Lung (tissue), 12 donors: ENCODE results near the gene SHB. TPM values are rescaled to one million over a fixed set of nuclear protein-coding genes. Genes with fewer than 3 reads are reported as not detected.

ENCODE experiments used
- ATAC-seq: fragments of 200-7000 bp; cut with Tn5 transposase; one replicate; pipeline ENCODE4 v1.9.1; 2020; ENCODE audit warnings: moderate number of reproducible peaks; ENCODE audit not compliant: insufficient read depth, low FRiP score
- DNase-seq, 3 donors: peaks; one replicate each; pipeline ENCODE4 v3.0.0-alpha.2; 2013 to 2017
- H3K27ac ChIP-seq, 2 donors: one replicate each; pipeline ENCODE4 v1.5.1; 2013; ENCODE audit warnings: mild to moderate bottlenecking in 2 of 2, moderate library complexity in 2 of 2, control low read depth in 1 of 2, inconsistent platforms in 1 of 2, low read depth in 1 of 2, low read length in 1 of 2
- H3K27me3 ChIP-seq, 3 donors: one replicate each; pipeline ENCODE4 v1.5.1; 2013; ENCODE audit warnings: low read length in 2 of 3; ENCODE audit not compliant: control insufficient read depth in 3 of 3, insufficient read depth in 3 of 3
- H3K36me3 ChIP-seq, 4 donors: one replicate each; pipeline ENCODE4 v1.5.1; 2013; ENCODE audit warnings: low read length in 4 of 4, mild to moderate bottlenecking in 1 of 4, moderate library complexity in 1 of 4; ENCODE audit not compliant: control insufficient read depth in 4 of 4, insufficient read depth in 4 of 4
- H3K4me1 ChIP-seq, 5 donors: one replicate each; pipeline ENCODE4 v1.5.1; 2013; ENCODE audit warnings: low read length in 5 of 5, mild to moderate bottlenecking in 2 of 5, moderate library complexity in 1 of 5; ENCODE audit not compliant: control insufficient read depth in 5 of 5, insufficient read depth in 5 of 5
- H3K4me3 ChIP-seq: one replicate; pipeline ENCODE4 v1.5.1; 2013; ENCODE audit warnings: mild to moderate bottlenecking, control low read depth, moderate library complexity
- H3K9ac ChIP-seq, 2 donors: one replicate each; pipeline ENCODE4 v1.5.1; 2013; ENCODE audit warnings: low read length in 2 of 2, control low read depth in 1 of 2; ENCODE audit not compliant: insufficient read depth in 1 of 2
- H3K9me3 ChIP-seq, 4 donors: one replicate each; pipeline ENCODE4 v1.5.1; 2013; ENCODE audit warnings: low read length in 3 of 4, mild to moderate bottlenecking in 1 of 4, moderate library complexity in 1 of 4; ENCODE audit not compliant: control insufficient read depth in 4 of 4, insufficient read depth in 3 of 4
- WGBS, 2 donors: extraction: QIAGEN DNeasy Blood & Tissue Kit; methylation state at CpG; one replicate each; pipeline ENCODE4 v1.1.7; 2013; 5-methylcytosine and 5-hydroxymethylcytosine counted together
- polyA plus RNA-seq, 2 donors: library from polyadenylated mRNA; stranded (reverse); fragments of 200-250 nt; gene quantifications; one replicate each; pipeline ENCODE4 v1.2.1, GENCODE V29; 2013
- total RNA-seq, 2 donors: library from RNA; depleted of rRNA in 1 of 2; stranded (reverse); fragments of >200 nt in 1 of 2; gene quantifications; one replicate each; pipeline ENCODE4 v1.2.1, GENCODE V29; 2014 to 2021
- TF ChIP-seq, protein P1 (sequence below): IDR thresholded peaks from 2 replicates; pipeline ENCODE4 v1.5.1; 2012; ENCODE audit warnings: mild to moderate bottlenecking; ENCODE audit errors: control extremely low read depth, extremely low read depth
- donor health status: control.
- donor health status: control.
- donor health status: Bipolar disorder and iron deficiency.
- donor health status: healthy.
- donor health status: DM: yes; HTN: yes; CAD: no.

SHB gene
- total and polyA plus RNA-seq, 4 donors, result 10.8 to 32.3 (median 14.4) TPM

GRCh38 chr9:37998881-37999587 lies 70.0 kb downstream of the SHB start:
- no peak for ATAC-seq
- Histone ChIP-seq H3K27me3 (no peaks in the 10 kb centered on the region), H3K4me1 (peaks cover 14 to 55% (median 34%) of the 10 kb centered on the region in 5 donors), H3K9ac (no peak overlapping the region), H3K4me3 (no peak overlapping the region), H3K27ac (peak overlapping the region in 1 of 2 donors; percentile 21), H3K36me3 (no peaks in the 10 kb centered on the region), H3K9me3 (peaks cover 0 to 1% (median 0%) of the 10 kb centered on the region in 4 donors)
- WGBS, 2 donors, result 52 to 62% methylated on average over 5 of the region's 5 CpGs
- TF ChIP-seq, protein P1, sequence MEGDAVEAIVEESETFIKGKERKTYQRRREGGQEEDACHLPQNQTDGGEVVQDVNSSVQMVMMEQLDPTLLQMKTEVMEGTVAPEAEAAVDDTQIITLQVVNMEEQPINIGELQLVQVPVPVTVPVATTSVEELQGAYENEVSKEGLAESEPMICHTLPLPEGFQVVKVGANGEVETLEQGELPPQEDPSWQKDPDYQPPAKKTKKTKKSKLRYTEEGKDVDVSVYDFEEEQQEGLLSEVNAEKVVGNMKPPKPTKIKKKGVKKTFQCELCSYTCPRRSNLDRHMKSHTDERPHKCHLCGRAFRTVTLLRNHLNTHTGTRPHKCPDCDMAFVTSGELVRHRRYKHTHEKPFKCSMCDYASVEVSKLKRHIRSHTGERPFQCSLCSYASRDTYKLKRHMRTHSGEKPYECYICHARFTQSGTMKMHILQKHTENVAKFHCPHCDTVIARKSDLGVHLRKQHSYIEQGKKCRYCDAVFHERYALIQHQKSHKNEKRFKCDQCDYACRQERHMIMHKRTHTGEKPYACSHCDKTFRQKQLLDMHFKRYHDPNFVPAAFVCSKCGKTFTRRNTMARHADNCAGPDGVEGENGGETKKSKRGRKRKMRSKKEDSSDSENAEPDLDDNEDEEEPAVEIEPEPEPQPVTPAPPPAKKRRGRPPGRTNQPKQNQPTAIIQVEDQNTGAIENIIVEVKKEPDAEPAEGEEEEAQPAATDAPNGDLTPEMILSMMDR, result no peak
- no peak for DNase-seq

GRCh38 chr9:37997636-37998374 lies 71.2 kb downstream of the SHB start:
- ATAC-seq (no peak), DNase-seq (peak in 2 of 3 donors; percentile 45 to 59)
- Histone ChIP-seq H3K36me3 (no peaks in the 10 kb centered on the region), H3K9ac (no peak overlapping the region), H3K9me3 (peaks cover 0 to 1% (median 0%) of the 10 kb centered on the region in 4 donors), H3K4me3 (no peak overlapping the region), H3K27me3 (no peaks in the 10 kb centered on the region), H3K4me1 (peaks cover 16 to 65% (median 40%) of the 10 kb centered on the region in 5 donors), H3K27ac (no peak overlapping the region)
- TF ChIP-seq, protein P1, result no peak
- 74 to 80% methylated on average over 15 of the region's 15 CpGs for WGBS, 2 donors

- Histone ChIP-seq H3K27me3 (no peaks in the 10 kb centered on the region), H3K27ac (no peak overlapping the region), H3K9ac (no peak overlapping the region), H3K36me3 (no peaks in the 10 kb centered on the region), H3K4me3 (no peak overlapping the region), H3K4me1 (peaks cover 16 to 69% (median 43%) of the 10 kb centered on the region in 5 donors), H3K9me3 (peaks cover 0 to 1% (median 0%) of the 10 kb centered on the region in 4 donors)
- 90 to 94% methylated on average over 4 of the region's 4 CpGs for WGBS, 2 donors
- DNase-seq (no peak), ATAC-seq (no peak)
- TF ChIP-seq, protein P1, result no peak
These were observed 72.2 kb downstream of the SHB start for GRCh38 chr9:37996819-37997217.
